Activated CD4-positive, alpha-beta T cell treated with anti-CD3 and anti-CD28 coated beads for 1 hour (primary cell): ENCODE data around the gene FNIP2.
"Not testable (repeated sequence)": the region's sequence is repeated elsewhere in the genome, so short reads cannot be mapped to it uniquely, and the experiment has no call there.

Experiments
- DNase-seq: peaks from one replicate; pipeline ENCODE4 v3.0.0-alpha.2; 2020

Gene FNIP2

DNA sequence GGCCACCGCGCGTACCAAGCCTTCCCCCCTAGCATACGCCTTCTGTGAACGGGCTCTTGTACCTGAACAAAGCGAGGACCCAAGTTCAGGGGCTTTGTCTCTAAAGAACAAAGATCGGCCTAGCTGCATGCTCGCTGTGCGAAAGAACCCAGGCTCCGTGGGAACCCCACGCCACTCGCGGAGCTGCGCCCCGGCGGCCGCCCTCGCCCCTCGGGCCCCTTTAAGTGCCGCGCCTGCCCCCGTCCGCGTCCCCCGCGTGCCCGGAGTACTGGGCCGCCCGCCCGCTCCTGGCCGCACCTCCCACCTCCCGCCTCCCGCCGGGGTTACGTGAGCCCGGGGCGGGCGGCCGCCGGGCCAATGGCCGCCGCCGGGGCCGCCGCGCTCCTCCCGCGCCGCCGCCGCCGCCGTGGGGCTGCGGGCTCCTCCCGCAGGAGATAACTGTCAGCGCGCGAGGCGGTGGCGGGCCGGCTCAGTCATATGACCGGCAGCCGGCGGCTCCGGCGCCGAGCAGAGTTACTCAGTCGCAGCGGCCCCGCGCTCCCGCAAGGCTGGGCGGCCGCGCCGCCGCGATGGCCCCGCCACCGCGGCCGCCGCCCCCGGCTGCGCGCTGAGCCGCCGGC is at the start of gene FNIP2:
Gene FNIP2, plus strand, starts transcription at position 472 of the 620 bp plus-strand sequence. CDS start 187 bp downstream, outside the sequence.
- peak; percentile 61 for DNase-seq

DNA sequence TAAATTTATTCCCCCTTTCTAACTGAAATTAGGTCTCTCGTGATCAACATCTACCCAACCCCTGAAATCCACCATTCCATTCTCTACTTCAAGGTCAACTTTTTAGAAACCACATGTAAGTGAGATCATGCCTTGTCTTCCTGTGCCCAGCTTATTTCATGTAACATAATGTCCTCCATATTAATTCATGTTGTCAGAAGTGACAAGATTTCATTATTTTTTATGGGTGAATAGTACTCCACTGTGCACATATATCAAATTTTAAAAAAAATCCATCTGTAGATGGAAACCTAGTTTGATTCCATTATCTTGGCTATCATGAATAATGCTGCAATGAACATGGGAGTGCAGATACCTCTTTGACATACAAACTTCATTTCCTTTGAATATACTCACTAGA is 47.1 kb upstream of the FNIP2 start:
- DNase-seq, result no peak

DNA sequence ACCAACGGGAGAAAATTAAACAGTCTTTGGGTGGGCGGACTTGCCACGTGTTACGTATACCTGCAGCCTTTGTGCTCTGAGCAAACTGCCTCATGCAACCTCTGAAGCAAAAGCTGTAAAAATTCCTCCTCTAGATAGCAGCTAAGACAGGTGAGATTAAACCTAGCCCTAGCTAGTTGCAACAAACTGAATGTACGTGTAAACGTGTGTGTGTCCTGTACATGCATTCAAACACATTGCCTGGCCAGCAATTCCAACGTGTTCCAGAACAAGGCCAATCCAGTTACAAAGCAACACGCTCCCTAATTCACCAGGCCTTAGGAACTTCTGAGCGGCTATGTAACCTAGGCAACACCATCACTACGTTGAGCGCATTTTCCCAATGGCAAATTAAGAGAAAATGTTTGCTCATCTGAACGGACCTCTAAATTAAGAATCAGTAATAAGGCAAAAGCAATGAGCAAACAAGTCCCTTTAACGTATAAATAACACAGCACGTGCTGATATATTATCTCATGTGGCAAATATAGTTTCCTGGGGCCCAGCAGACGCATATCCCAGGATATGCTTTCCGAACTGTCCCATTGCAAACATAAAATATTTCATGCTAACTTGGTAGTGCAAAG is 46.4 kb upstream of the FNIP2 start:
- no peak for DNase-seq

DNA sequence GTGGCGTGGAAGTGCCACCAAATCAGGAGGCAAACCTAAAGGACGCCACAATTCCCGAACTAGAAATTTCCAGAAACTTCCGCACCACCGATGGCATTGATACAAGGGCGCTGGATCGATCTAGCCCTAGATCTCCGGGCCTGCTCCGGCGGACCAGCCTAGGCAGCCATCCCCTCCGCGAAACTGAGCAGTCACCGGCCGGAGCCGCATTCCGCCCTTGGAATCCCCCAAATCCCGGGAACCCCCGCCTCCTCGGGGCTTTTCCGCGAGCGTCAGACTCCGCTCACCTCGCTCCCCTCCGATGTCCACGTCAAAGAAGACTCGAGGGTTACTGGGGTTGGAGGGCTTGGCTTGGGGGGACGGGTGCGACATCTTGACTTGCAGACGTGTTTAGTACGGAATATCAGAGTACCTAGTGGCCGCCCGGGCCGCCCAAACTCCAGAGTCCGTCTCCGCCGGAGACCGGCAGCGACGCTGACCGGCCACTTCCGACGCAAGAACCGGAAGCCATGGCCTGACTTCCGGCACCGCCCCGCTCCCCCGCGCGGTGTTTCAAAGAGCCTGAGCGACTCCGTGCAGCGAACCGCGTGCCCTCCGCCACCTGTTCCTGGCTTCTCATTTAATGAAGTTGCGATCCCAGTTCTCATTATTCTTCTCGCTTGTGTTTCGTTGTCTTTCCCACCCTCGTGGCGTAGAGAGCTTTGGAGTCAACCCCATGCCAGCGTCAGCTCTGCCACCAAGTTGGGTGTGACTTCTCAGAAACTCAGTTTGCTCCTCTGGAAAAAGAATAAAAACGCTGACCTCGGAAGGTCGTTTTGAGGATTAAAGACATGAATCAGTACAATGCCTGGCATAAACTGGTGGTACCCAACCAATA is 45.7 kb upstream of the FNIP2 start, which contains the start of gene PPID:
Gene PPID, minus strand, starts transcription at position 480 of the 877 bp plus-strand sequence. Its CDS starts 108 bp downstream, at position 372.
- DNase-seq, result peak; percentile 68

DNA sequence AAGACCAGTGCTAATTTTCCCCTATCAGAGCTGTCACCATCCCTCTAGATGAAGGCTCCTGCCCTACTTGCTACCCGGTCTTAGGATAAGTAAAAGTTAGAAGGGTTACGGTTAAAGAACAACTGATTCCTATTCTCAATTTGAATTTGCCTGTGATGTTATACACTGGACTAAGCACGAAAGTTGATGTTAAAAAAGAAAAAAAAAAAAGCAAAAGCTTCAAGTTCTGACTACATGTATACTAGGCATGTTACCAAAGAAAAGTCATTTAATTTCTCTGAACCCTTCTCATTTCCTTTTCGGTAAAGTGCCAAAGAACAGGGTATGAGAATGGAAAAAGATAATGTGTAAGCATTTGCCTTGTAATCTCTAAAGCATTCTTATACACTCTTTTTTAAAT is 44.2 kb upstream of the FNIP2 start:
- no peak for DNase-seq

DNA sequence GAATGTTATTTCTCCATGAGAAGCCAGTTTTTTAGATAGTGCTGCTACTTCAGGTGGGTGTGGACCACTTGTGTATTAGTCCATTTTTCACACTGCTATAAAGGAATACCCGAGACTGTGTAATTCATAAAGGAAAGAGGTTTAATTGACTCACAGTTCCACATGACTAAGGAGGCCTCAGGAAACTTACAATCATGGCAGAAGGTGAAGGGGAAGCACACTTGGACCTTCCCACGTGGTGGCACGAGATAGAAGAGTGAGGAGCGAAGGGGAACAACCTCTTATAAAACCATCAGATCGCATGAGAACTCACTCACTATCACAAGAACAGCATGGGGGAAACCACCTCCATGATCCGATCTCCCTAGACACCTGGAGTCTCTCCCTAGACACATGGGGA is 42.2 kb upstream of the FNIP2 start:
- DNase-seq, result no peak

DNA sequence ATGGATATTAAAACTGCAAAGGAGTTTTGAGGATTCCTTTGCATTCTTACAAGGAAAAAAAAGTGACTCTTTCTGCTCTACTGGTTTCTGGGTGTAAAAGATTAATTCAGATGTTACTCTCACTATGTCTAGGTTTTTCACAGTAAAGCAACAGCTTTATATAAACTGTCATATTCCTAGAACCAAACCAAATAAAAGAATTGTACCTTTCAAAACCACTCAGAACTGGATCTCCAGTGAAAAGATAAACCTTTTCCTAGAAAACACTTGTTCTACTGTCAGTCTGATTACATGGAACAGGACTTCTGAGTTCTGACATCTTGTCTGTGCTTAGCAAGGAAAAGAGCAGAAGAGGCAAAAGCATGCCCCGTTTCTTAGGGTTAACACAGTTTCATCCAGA is 40.6 kb upstream of the FNIP2 start:
- DNase-seq, result no peak

DNA sequence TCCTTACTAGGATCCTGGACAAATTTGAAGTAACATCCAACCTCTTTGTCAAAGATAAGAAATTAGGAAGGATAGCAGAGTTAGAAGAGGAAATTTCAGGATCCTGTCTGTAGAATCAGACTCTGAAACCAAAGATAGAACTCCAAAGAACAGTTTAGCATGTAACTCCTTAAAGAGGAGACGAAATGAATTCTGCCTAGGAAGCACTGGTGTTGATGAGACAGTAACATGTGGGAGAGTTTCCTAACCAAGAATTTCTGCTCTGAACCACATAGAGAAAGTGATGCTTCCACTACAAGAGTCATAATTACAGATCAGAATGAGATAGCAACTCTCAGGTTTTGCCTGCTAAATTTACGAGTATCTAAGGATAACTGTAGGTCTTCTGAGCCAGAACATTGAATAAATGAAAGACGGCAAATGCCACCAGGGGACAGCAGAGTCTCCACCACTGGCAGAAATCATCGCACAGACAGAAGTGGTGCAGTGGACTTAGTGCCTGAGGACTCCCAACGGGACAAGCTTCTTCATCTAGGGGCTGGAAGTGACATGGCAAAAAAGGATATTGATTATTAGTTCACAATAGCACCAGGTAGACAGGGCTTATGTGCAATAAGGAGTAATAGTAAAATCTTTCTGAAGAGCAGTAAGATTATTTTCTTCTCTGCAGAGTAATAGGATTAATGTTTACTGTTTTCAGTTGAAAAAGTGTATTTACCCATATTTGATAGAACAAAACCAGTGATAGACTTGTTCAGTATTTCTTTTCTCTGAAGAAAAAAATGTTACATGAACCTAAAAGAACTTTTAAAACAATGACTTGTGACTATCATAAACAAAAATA is 38.9 kb upstream of the FNIP2 start:
- DNase-seq, result peak; percentile 18

DNA sequence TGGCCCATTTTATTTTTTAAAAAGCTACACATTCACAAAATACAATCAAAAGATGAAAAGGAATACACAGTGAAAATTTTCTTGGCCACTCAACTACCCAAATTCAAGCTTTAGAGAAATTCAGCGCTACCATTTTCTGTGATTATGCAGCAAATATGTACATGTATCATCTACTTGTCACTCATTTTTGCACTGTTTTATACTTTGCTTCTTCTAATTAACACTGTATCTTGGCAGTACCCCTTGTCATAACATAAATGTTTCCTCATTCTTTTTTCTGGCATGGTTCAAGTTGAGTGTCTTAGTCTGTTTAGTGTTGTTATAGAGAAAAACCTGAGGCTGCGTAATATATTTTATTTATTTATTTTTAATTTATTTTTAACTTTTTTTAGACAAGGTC is 30.0 kb upstream of the FNIP2 start:
- no peak for DNase-seq

DNA sequence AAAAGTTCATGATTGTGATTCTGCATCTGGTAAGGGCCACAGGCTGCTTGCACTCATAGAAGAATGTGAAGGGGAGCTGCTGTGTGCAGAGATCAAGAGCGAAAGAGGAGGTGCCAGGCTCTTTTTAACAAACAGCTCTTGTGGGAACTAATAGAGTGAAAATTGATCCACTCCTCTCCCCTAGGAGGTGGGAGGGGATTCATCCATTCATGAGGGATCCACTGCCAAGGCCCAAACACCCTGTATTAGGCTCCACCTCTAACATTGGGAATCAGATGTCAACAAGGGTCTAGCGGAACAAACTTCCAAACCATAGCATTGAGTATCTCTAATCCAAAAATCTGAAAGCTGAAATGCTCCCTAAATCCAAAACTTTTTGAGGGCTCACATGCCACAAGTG is 29.2 kb upstream of the FNIP2 start:
- no peak for DNase-seq

DNA sequence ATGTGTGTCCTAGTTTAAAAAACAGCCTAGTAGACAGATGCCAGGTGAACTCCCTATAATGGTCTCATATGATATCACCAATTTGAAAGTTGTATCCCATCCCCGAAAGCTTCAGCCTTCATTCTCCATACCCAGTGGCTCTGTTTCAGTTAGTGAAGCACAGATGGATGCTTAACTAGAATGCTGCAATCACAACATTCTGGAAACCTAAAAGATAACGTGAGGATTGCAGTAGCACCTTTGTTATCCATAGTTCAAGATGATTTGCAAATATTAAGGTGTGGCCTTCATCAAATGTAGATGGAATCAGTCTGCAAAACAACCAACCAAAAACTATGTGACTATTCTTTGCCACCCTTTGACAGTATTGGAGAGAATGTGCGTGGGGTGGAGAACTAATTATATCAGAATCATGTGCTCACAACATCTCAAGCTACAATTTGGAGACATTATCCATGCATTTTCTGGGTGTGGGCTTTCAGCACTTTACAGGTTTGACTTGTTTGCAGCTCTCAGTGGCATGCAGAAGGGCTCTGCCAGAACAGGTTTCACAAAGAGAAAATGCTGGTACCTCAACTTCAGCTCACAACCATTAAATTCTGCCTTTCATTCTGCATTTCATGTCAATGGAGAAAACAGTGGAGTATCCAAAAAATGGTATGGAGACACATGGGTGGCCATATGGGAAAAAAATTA is 27.4 kb upstream of the FNIP2 start:
- DNase-seq, result no peak

DNA sequence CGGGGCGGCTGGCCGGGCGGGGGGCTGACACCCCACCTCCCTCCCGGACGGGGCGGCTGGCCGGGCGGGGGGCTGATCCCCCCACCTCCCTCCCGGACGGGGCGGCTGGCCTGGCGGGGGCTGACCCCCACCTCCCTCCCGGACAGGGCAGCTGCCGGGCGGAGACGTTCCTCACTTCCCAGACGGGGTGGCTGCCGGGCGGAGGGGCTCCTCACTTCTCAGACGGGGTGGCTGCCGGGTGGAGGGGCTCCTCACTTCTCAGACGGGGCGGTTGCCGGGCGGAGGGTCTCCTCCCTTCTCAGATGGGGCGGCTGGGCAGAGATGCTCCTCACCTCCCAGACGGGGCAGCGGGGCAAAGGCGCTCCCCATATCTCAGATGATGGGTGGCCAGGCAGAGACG is 22.3 kb upstream of the FNIP2 start:
- DNase-seq, result not testable (repeated sequence)

DNA sequence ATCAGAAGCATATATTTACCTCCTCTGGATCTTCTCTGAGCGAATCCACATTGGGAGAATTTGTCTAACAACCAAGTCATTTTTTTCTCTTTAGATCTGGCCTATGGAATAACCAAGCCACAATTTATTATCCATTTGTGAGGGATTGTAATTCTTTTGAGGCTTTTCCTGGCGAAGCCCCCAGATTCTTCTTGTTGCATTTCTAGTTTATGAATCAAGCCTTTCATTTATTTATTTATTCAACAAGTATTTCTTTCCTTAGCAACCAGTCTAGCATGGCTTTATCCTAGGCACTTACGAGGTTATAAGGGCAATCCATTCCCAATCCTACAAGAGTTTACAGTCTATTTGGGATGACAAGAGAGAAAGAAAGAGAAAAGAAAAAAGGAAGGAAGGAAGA is 18.4 kb upstream of the FNIP2 start:
- DNase-seq, result no peak

DNA sequence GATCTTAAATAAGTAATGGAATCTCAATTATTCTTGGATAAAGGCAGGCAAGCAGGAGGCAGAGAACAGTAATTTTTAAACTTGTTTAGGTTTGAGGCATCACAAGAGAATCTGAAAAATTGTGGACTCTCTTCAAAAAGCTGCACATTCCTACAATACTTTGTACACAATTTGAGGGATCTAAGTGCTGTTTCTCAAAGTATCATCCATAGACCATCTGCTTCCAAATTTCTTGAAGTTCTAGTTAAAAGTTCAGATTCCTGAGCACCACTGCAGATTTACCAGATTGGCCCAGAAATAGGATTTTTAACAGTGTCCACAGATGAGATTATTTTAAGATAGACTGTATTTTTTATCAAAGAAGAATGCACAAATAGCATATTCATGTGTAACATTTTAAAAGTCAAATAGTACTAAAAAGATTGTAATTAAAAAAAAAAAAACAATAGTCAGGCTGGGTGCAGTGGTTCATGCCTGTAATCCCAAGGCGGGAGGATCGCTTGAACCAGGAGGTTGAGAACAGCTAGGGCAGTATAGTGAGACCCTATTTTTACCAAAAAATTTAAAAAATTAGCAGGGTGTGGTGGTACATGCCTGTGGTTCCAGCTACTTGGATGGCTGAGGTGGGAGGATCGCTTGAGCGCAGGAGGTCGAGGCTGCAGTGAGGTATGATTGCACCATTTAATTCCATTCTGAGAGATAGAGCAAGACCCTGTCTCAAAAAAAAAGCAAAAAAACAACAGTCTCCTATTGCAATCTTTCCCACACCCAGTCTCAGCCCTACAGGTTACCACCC is 14.2 kb upstream of the FNIP2 start:
- DNase-seq, result no peak

DNA sequence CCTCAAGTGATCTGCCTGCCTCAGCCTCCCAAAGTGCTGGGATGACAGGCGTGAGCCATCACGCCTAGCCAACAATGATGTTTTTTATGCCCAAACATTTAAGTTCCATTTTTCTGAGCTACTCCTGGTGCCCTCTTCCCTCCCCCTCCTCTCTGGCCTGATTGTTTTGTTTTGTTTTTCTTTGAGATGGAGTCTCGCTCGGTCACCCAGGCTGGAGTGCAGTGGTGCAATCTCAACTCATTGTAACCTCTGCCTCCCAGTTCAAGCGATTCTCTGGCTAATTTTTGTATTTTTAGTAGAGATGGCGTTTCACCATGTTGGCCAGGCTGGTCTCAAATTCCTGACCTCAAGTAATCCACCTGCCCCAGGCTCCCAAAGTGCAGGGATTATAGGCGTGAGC is 13.0 kb upstream of the FNIP2 start:
- DNase-seq, result not testable (repeated sequence)

DNA sequence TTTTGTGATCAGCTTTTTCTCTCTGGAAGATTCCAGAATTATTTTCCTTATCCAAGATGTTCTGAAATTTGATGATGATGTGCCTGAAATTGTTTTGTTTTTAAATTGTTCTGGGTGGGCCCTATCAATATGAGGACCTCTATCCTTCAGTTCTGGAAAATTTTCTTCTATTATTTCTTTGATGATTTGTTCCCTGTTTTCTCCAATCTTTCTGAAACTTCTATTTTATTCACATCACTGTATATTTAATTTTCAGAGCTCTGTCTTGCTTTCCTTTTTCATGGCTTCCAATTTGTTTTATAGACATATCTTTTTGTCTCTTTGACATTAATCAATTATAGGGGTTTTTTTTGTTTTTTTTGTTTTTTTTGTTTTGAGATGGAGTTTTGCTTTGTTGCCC is 12.2 kb upstream of the FNIP2 start:
- DNase-seq, result no peak

DNA sequence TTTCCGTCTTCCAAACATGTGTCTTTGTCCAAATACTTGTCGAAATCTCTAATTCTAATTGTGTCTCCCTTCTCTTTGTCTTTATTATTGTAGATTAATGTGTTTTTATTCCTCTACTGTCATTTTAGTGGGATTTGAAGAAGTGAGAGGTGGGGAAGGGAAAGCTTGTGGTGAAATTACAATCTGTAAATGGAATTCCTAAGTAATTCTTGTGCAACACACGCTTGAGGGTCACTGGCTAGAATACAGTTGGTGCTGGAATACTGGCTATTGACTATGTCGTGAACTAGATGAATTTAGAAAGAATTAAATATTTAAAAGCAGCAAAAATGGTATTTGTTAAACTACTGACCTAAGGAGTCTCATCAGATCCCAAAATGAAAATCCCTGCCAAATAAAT is 10.7 kb upstream of the FNIP2 start:
- DNase-seq, result no peak

DNA sequence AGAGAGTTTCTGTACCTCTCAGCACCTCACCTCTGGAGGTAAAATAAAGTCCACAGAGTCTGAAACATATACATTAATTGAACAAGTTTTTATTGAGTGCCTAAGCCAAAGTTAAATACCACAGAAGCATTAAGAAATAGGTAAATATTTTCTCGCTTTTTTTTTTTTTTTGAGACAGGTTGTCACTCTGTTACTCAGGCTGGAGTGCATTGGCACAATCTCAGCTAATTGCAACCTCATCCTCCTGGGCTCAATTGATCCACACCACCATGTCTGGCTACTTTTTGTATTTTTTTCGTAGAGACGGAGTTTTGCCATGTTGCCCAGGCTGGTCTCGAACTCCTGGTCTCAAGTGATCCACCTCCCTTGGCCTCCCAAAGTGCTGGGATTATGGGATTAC is 10.1 kb upstream of the FNIP2 start:
- DNase-seq, result no peak

DNA sequence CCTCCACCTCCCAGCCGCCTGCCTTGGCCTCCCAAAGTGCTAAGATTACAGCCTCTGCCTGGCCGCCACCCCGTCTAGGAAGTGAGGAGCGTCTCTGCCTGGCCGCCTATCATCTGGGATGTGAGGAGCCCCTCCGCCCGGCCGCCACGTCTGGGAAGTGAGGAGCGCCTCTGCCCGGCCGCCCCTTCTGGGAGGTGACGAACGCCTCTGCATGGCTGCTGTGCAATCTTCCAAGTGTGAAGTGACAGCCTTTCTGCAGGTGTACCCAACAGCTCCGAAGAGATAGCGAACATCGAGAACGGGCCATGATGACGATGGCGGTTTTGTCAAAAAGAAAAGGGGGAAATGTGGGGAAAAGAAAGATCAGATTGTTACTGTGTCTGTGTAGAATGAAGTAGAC is 9.3 kb upstream of the FNIP2 start:
- DNase-seq, result not testable (repeated sequence)

DNA sequence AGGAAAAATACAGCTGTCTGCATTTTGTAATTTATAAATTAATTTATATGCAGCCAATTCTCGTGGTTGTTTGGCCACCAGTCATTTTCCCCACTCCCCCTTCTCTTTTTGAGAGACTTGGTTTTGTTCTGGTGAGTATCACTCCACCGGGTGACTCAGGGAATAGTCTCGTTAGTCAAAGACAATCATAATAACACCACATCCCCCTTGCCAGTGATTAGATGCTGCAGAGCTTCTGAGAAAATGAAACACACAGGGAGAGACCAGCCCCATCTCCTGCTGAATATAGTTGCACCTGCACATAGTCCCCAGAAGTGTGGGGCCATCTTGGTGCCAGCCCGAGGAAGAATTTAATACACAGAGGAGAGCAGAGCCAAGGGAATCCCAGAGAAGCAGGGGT is 8.0 kb upstream of the FNIP2 start:
- no peak for DNase-seq

DNA sequence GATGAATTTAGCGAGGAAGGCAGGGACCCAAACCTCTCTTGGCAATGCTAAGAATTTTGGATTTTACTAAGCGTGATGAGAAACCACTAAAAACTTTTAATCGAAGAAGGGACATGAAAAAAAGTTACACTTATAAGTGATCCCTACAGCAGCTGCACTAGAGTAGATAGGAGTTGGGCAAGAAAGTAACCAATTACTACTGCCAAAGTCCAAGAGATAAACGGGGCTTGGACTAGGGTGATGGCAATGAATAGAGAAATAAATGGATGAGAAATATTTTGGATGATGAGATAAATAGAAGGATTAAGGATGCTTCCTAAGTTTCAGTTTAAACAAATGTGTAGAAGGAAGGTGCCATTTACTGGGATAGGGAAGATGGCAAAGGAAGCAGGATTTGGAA is 6.3 kb upstream of the FNIP2 start:
- DNase-seq, result no peak

DNA sequence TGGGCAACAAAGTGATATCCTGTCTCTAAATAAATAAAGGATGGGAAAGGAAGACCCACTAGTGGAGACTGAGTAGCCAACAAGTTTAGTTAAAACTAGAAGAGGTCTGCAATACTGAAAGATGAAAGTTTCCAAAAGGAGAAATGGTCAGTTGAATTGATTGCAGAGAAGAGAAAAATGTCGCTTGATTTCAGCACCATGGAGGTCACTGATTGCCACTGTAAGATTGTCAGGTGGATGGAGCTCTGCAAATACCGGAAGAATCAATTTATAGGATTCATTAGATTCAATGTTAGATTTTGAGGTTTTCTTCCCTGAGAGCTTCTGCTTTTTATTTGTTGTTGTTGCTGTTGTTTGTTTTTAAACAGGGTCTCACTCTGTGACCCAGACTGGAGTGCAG is 5.4 kb upstream of the FNIP2 start:
- DNase-seq, result no peak
